K562 (cell line): ENCODE data around the gene SLC30A4. TPM values are rescaled to one million over a fixed set of nuclear protein-coding genes. Genes with fewer than 3 reads are reported as not detected.

Source experiments
- ATF1 ChIP-seq, 2 experiments: fragments of 450-650 bp in 1 of 2; IDR thresholded peaks; 2 replicates each; pipeline ENCODE4 v1.6.1; 2016; ENCODE audit warnings: missing compliant biosample characterization in 1 of 2, missing genetic modification characterization in 1 of 2
- BRD9 ChIP-seq: fragments of 450-650 bp; IDR thresholded peaks from 2 replicates; pipeline ENCODE4 v1.6.1; 2018; ENCODE audit warnings: low read depth; ENCODE audit not compliant: partially characterized antibody
- CC2D1A ChIP-seq: fragments of 450-650 bp; IDR thresholded peaks from 2 replicates; pipeline ENCODE4 v1.6.1; 2017; ENCODE audit warnings: mild to moderate bottlenecking
- CHCHD3 ChIP-seq: fragments of 250-450 bp; sonication (Bioruptor Pico); IDR thresholded peaks from 2 replicates; pipeline ENCODE4 v2.1.2; 2022; ENCODE audit warnings: mild to moderate bottlenecking
- CREB1 ChIP-seq, 2 experiments: sonication (generic) in 1 of 2; formaldehyde crosslinking in 1 of 2; IDR thresholded peaks; 2 replicates each; pipeline versions ENCODE4 v1.6.1 to v1.8.0; 2012 to 2022; ENCODE audit warnings: inconsistent platforms in 1 of 2, mild to moderate bottlenecking in 1 of 2, missing genetic modification reagents in 1 of 2, moderate library complexity in 1 of 2
- CREBBP ChIP-seq: IDR thresholded peaks from one replicate; pipeline ENCODE4 v1.6.1; 2012; ENCODE audit warnings: low read depth, mild to moderate bottlenecking, control low read depth, inconsistent platforms, low read length
- CREM ChIP-seq: IDR thresholded peaks from 2 replicates; pipeline ENCODE4 v1.6.1; 2014; ENCODE audit warnings: antibody characterized with exemption, low read depth
- CXXC5 ChIP-seq: fragments of 250-450 bp; sonication (Bioruptor Pico); IDR thresholded peaks from 2 replicates; pipeline ENCODE4 v1.8.0; 2022; ENCODE audit warnings: inconsistent platforms, mild to moderate bottlenecking, moderate library complexity
- JUND ChIP-seq, 2 experiments: IDR thresholded peaks; 2 replicates in 1 of 2; 3 replicates in 1 of 2; pipeline ENCODE4 v1.6.1; 2011; ENCODE audit warnings: borderline replicate concordance in 2 of 2, low read depth in 2 of 2, low read length in 2 of 2, improper control_type of control experiment in 1 of 2, missing biosample characterization in 1 of 2, missing genetic modification characterization in 1 of 2, missing genetic modification reagents in 1 of 2
- MAZ ChIP-seq, 2 experiments: fragments of 450-650 bp in 1 of 2; sonication (generic) in 1 of 2; formaldehyde crosslinking; IDR thresholded peaks in 1 of 2; conservative IDR thresholded peaks in 1 of 2; 2 replicates each; pipeline versions ENCODE4 v1.4.0 to v1.5.0; 2020; ENCODE audit warnings: mild to moderate bottlenecking in 1 of 2, missing genetic modification reagents in 1 of 2
- MTA1 ChIP-seq: fragments of 450-650 bp; IDR thresholded peaks from 2 replicates; pipeline ENCODE4 v1.6.1; 2017; ENCODE audit warnings: borderline replicate concordance
- NFE2 ChIP-seq: IDR thresholded peaks from 2 replicates; pipeline ENCODE4 v1.6.1; 2014; ENCODE audit warnings: antibody characterized with exemption, low read depth
- POLR2B ChIP-seq: fragments of 450-650 bp; IDR thresholded peaks from 2 replicates; pipeline ENCODE4 v1.6.1; 2018; ENCODE audit warnings: low read depth; ENCODE audit not compliant: partially characterized antibody
- RAD21 ChIP-seq, 2 experiments: fragments of 250-450 bp in 1 of 2; fragments of 450-650 bp in 1 of 2; sonication (Bioruptor Pico) in 1 of 2; formaldehyde crosslinking in 1 of 2; IDR thresholded peaks in 1 of 2; conservative IDR thresholded peaks in 1 of 2; 2 replicates each; pipeline versions ENCODE4 v1.4.0 to v1.8.0; 2020 to 2022; ENCODE audit warnings: mild to moderate bottlenecking in 2 of 2, moderate library complexity in 1 of 2
- RB1 ChIP-seq: fragments of 450-650 bp; IDR thresholded peaks from 2 replicates; pipeline ENCODE4 v1.6.1; 2017; ENCODE audit warnings: low read depth, mild to moderate bottlenecking
- RCOR1 ChIP-seq, 2 experiments: IDR thresholded peaks; 2 replicates each; pipeline ENCODE4 v1.6.1; 2012; ENCODE audit warnings: low read depth in 2 of 2, low read length in 2 of 2, borderline replicate concordance in 1 of 2, improper control_type of control experiment in 1 of 2
- SAFB ChIP-seq: fragments of 200-400 bp; formaldehyde crosslinking; IDR thresholded peaks from 2 replicates; pipeline ENCODE4 v1.6.1; 2017; ENCODE audit warnings: low read depth, low read length, borderline replicate concordance
- SMARCA5 ChIP-seq: fragments of 450-650 bp; IDR thresholded peaks from 2 replicates; pipeline ENCODE4 v1.6.1; 2016
- ZBTB7A ChIP-seq: IDR thresholded peaks from 2 replicates; pipeline ENCODE4 v1.6.1; 2011; ENCODE audit warnings: low read depth, mild to moderate bottlenecking, low read length, moderate library complexity, borderline replicate concordance; ENCODE audit not compliant: control insufficient read depth
- ZKSCAN3 ChIP-seq: fragments of 250-450 bp; sonication (Bioruptor Pico); IDR thresholded peaks from 2 replicates; pipeline ENCODE4 v1.4.0; 2020
- ZNF282 ChIP-seq: sonication (generic); formaldehyde crosslinking; IDR thresholded peaks from 2 replicates; pipeline ENCODE4 v1.8.1; 2023; ENCODE audit warnings: missing genetic modification reagents
- polyA plus RNA-seq, 8 experiments: library from polyadenylated mRNA; depleted of rRNA in 4 of 8; stranded (reverse) in 5 of 8; unstranded in 3 of 8; fragments of >200 nt; fragmentation: Nextera tagmentation in 2 of 8; fragmentation: Illumina TruSeq in 1 of 8; extraction: Ambion mirVana in 2 of 8; extraction: Trizol in 1 of 8; gene quantifications; 2 replicates each; pipeline versions ENCODE4 v1.2.1 to v1.2.3, GENCODE V29; 2011 to 2014; ENCODE audit warnings: inconsistent platforms in 1 of 8, missing spikeins in 1 of 8
- total RNA-seq, 7 experiments: library from RNA; depleted of rRNA in 6 of 7; stranded (reverse); fragments of >200 nt in 6 of 7; fragmentation: Illumina TruSeq in 2 of 7; extraction: Trizol in 2 of 7; gene quantifications; 2 replicates each; pipeline versions ENCODE4 v1.2.1 to v1.2.3, GENCODE V29; 2011 to 2021; ENCODE audit warnings: low replicate concordance in 1 of 7
- TF ChIP-seq, protein P1 (sequence below), 3 experiments: IDR thresholded peaks in 2 of 3; conservative IDR thresholded peaks in 1 of 3; 2 replicates each; pipeline ENCODE4 v1.5.1; 2011 to 2012; ENCODE audit warnings: low read length in 3 of 3, mild to moderate bottlenecking in 3 of 3, control low read depth in 2 of 3, improper control_type of control experiment in 1 of 3, inconsistent platforms in 1 of 3, low read depth in 1 of 3, mixed read lengths in 1 of 3, moderate library complexity in 1 of 3; ENCODE audit not compliant: insufficient read depth in 2 of 3
- TF ChIP-seq, protein P2 (sequence below): IDR thresholded peaks from 2 replicates; pipeline ENCODE4 v1.6.1; 2011; ENCODE audit warnings: borderline replicate concordance, low read depth, mild to moderate bottlenecking, moderate library complexity, low read length; ENCODE audit not compliant: insufficient read depth, poor library complexity, severe bottlenecking

Gene SLC30A4
- total and polyA plus RNA-seq, 9 of the 15 experiments (the other 6 are each of a cell fraction or from before 2014, with no cell fraction given), result 0.21 to 0.73 (median 0.36) TPM

DNA sequence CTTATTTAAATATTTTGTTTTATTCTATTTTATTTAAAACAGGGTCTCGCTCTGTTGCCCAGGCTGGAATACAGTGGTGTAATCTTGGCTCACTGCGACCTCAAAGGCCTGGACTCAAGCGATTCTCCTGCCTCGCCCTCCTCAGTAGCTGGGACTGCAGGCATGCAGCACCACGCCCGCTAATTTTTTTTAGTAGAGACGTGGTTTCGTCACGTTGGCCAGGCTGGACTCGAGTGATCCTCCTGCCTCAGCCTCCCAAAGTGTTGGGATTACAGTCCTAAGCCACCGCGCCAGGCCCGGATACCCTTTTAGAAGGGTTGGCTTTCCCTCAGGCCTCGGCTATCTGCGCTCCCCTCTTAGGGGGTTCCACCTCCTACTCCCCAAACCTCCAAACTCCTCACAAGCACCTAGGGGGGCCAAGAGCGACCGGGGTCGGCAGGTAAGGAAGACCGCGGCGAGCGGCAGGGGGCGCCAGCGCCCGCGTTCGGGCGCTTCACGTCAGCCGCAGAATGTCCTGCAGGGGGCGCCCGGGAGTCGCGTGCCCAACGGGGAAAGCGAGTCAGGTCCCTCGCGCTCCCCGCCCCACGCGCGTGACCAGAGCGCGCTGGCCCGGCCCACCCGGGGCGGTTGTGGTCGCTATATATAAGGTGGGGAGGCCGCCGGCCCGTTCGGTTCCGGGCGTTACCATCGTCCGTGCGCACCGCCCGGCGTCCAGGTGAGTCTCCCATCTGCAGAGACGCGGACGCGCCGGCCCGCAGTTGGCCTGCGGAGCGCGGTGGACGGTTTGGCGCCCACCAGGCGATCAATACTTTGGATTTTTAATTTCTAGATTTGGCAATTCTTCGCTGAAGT, 92.4 kb downstream of the SLC30A4 start (continued):
- TF ChIP-seq, protein P1, sequence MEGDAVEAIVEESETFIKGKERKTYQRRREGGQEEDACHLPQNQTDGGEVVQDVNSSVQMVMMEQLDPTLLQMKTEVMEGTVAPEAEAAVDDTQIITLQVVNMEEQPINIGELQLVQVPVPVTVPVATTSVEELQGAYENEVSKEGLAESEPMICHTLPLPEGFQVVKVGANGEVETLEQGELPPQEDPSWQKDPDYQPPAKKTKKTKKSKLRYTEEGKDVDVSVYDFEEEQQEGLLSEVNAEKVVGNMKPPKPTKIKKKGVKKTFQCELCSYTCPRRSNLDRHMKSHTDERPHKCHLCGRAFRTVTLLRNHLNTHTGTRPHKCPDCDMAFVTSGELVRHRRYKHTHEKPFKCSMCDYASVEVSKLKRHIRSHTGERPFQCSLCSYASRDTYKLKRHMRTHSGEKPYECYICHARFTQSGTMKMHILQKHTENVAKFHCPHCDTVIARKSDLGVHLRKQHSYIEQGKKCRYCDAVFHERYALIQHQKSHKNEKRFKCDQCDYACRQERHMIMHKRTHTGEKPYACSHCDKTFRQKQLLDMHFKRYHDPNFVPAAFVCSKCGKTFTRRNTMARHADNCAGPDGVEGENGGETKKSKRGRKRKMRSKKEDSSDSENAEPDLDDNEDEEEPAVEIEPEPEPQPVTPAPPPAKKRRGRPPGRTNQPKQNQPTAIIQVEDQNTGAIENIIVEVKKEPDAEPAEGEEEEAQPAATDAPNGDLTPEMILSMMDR (IDR thresholded peaks at IDR 0.05 in 2 of 3, conservative IDR thresholded peaks at IDR 0.05 in 1 of 3; ENCODE audit: insufficient read depth in 2 of 3, low read depth in 1 of 3, low read length in 3 of 3), result peak; percentile 96 to 100 (median 99)
- TF ChIP-seq ZKSCAN3 (CRISPR knock-in tag) (no peak), CREBBP (no peak), NFE2 (no peak), MAZ (CRISPR knock-in tag; conservative IDR thresholded peaks at IDR 0.05 in 1 of 2, IDR thresholded peaks at IDR 0.05 in 1 of 2) (peak in 1 of 2 experiments; percentile 43; a peak in 1 of 4 replicates), ATF1 (CRISPR knock-in tag; IDR thresholded peaks at IDR 0.05) (0 out of 2 replicates have a peak, but pooled peaks have one; percentile 7), ATF1 (tag; IDR thresholded peaks at IDR 0.05) (peak; percentile 65), SMARCA5 (peak; percentile 62; the same call in 1 of the 2 replicates), CC2D1A (0 out of 2 replicates have a peak, but pooled peaks have one; percentile 26), ZBTB7A (peak; percentile 92), CREB1 (IDR thresholded peaks at IDR 0.05) (peak; percentile 44; the same call in 1 of the 2 replicates), CREB1 (CRISPR knock-in tag; IDR thresholded peaks at IDR 0.05) (0 out of 2 replicates have a peak, but pooled peaks have one; percentile 21), JUND (IDR thresholded peaks at IDR 0.05; ENCODE audit: borderline replicate concordance, low read depth, low read length) (peak; percentile 38; the same call in 1 of the 2 replicates), JUND (tag; IDR thresholded peaks at IDR 0.05; ENCODE audit: borderline replicate concordance, low read depth, low read length) (no peak; the same call in 2 of the 3 replicates), CHCHD3 (CRISPR knock-in tag) (no peak), RAD21 (CRISPR knock-in tag; conservative IDR thresholded peaks at IDR 0.05 in 1 of 2, IDR thresholded peaks at IDR 0.05 in 1 of 2) (peak; percentile 60 to 81), CREM (peak; percentile 70), CXXC5 (0 out of 2 replicates have a peak, but pooled peaks have one; percentile 10), POLR2B (no peak), RB1 (peak; percentile 70), BRD9 (no peak), SAFB (0 out of 2 replicates have a peak, but pooled peaks have one; percentile 38), ZNF282 (no peak), MTA1 (no peak), RCOR1 (IDR thresholded peaks at IDR 0.05; ENCODE audit: borderline replicate concordance in 1 of 2, low read depth in 2 of 2, low read length in 2 of 2) (0 out of 4 replicates have a peak, but pooled peaks of 1 of the 2 experiments have one; percentile 20)
- TF ChIP-seq, protein P2, sequence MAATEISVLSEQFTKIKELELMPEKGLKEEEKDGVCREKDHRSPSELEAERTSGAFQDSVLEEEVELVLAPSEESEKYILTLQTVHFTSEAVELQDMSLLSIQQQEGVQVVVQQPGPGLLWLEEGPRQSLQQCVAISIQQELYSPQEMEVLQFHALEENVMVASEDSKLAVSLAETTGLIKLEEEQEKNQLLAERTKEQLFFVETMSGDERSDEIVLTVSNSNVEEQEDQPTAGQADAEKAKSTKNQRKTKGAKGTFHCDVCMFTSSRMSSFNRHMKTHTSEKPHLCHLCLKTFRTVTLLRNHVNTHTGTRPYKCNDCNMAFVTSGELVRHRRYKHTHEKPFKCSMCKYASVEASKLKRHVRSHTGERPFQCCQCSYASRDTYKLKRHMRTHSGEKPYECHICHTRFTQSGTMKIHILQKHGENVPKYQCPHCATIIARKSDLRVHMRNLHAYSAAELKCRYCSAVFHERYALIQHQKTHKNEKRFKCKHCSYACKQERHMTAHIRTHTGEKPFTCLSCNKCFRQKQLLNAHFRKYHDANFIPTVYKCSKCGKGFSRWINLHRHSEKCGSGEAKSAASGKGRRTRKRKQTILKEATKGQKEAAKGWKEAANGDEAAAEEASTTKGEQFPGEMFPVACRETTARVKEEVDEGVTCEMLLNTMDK, result peak; percentile 84
